Activated T-cell treated with anti-CD3 and anti-CD28 coated beads for 48 hours (primary cell): ENCODE measurements around the gene OR2L2.
"Not testable (repeated sequence)": the region's sequence is repeated elsewhere in the genome, so short reads cannot be mapped to it uniquely, and the experiment has no call there.

ENCODE experiments used
- DNase-seq: peaks from one replicate; pipeline ENCODE4 v3.0.0-alpha.2; 2020; ENCODE audit warnings: low read depth

The OR2L2 gene, protein sequence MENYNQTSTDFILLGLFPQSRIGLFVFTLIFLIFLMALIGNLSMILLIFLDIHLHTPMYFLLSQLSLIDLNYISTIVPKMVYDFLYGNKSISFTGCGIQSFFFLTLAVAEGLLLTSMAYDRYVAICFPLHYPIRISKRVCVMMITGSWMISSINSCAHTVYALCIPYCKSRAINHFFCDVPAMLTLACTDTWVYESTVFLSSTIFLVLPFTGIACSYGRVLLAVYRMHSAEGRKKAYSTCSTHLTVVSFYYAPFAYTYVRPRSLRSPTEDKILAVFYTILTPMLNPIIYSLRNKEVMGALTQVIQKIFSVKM

DNA sequence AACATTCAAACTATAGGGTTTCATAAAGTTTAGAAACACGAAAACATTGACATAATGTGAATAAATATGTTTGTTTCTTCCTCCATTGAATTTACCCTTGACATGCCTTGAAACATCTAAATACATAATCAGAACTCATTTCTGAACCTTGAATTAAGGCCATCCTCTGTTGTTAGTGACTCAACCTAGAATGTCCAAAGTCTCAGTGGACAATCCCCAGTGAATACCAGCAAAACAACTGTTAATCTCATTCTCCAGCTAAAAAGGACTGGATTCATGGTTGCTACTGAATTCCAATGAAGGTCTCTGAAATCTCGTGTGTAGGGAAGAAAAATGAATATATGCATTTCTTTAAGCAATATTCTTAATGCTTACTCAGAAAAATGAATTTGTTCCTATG, at the start of gene OR2L2:
OR2L2 (plus strand) TSS at position 301 of the 400 bp plus-strand sequence. CDS start 8,198 bp downstream, outside the sequence.
- DNase-seq, result no peak

- no peak for DNase-seq
Measured at GRCh38 chr1:247992986-247993385, 36.9 kb upstream of the OR2L2 start.

DNA sequence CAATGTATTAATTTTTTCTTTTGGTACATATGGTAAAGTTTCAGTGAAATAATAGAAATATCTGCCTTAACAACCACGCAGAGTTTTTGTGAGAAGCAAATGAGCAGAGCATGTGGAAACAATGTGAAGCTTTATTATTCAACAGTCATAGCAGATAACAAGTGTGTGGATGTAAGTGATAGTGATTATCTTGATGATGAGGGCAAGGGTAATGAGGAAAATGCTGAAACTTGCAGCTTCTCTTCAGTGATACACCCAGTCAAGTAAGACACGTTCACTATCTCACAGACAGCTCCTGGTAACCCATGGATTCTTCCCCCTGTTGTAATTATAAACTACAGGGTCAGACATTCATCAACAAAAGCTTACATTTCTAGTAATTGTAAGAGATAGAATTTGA, 31.1 kb upstream of the OR2L2 start:
- no peak for DNase-seq

GRCh38 chr1:248000169-248000568, 29.7 kb upstream of the OR2L2 start:
- DNase-seq, result no peak

DNA sequence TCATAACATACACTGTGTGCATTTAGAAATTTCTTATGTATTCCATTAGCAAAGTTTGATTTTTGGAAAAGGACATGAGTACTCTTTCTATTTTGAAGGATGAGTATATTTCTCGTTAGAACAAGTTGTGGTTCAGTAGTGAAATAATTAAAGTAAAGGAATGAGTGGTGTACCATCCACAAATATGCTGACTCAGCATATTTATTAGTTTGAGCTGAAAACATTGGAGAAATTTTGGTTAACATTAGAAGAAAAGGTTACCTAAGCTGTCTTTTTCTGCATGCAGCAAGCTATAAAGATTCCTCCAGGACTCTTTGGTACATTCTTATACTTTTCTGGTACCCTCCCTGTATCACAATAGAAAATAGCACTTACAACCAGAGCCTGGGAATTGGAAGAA, 22.1 kb upstream of the OR2L2 start:
- no peak for DNase-seq

DNA sequence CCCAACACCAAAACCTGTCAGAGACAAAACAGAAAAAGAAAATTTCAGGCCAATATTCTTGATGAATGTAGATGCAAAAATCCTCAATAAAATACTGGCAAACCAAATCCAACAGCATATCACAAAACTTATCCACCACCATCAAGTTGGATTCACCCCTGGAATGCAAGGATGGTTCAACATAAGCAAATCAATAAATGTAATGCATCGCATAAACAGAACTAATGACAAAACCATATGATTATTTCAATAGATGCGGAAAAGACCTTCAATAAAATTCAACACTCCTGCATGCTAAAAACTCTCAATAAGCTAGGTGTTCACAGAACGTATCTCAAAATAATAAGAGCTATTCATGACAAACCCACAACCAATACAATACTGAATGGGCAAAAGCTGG, 20.2 kb upstream of the OR2L2 start:
- no peak for DNase-seq

DNA sequence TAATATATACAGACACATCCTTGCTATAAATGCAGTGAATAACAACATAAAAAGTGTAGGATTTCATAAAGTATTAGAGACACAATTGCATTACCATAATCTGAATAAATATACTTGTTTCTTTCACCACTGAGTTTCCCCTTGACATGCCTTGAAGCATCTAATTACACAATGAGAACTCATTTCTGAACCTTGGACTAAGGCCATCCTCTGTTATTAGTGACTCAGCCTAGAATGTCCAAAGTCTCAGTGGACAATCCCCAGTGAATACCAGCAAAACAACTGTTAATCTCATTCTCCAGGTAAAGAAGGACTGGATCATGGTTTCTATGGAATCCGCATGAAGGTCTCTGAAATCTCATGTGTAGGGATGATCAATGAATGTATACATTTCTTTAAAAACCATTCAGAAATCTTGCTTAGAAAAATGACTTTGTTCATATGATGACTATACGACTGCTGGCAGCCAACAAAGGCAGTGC, 16.6 kb upstream of the OR2L2 start, which contains the start of gene OR2L5:
OR2L5 (plus strand) TSS at position 432 of the 482 bp plus-strand sequence. CDS start 8,288 bp downstream, outside the sequence.
- no peak for DNase-seq

DNA sequence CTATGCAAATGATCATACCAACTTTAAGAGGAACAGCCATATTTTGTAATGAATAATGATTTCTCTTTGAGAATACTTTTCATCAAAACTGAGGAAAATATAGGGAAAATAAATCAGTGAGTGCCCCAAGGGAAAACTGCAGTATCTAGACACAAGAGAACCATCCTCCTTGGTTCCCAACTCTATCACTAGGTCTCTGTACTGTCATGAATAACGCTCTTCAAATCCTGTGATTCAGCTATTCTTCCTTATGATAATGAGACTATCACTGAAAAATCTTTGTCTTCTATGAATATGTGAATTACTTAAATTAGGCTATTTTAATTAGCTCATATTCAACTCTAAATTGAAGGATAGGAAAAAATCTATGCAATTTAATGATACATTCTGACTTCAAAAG, 14.1 kb upstream of the OR2L2 start:
- no peak for DNase-seq

GRCh38 chr1:248045209-248045608, 15.3 kb downstream of the OR2L2 start:
- DNase-seq, result no peak

GRCh38 chr1:248046536-248046935, 16.7 kb downstream of the OR2L2 start, which contains the start of gene OR2L3:
TSS of gene OR2L3 (plus strand) at chr1:248046836. CDS start at chr1:248060682, 13,846 bp downstream.
- no peak for DNase-seq

GRCh38 chr1:248047008-248047407, 17.1 kb downstream of the OR2L2 start:
- no peak for DNase-seq

GRCh38 chr1:248054671-248055070, 24.8 kb downstream of the OR2L2 start:
- DNase-seq, result no peak

GRCh38 chr1:248055261-248055660, 25.4 kb downstream of the OR2L2 start:
- DNase-seq, result no peak

DNA sequence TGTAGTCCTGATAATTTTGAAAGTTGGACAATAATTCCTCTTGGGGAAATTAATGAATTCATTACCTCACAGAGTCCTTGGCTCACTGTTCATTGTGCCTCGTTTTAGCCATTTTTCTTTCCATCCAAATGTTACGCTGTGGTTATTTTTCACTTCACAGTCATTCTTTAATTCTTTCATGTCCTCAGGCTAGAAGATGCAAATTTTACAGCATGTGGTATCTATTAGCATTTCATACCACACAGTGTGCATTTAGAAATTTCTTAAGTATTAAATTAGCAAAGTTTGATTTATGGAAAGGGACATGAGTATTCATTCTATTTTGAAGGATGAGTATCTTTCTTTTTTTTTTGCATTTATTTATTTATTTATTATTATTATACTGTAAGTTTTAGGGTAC, 35.2 kb downstream of the OR2L2 start:
- no peak for DNase-seq

DNA sequence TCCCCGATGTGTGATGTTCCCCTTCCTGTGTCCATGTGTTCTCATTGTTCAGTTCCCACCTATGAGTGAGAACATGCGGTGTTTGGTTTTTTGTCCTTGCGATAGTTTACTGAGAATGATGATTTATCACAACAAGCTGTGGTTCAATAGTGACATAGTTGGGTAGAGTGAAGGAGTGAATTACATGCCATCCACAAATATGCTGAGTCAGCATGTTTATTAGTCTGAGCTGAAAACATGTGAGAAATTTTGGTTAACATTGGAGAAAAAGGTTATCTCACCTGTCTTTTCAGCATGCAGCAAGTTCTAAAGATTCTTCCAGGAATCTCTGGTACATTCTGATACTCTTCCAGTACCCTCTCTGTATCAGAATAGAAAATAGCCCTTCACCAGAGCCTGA, 35.7 kb downstream of the OR2L2 start:
- no peak for DNase-seq

- not testable (repeated sequence) for DNase-seq
Measured at GRCh38 chr1:248083864-248084263, 54.0 kb downstream of the OR2L2 start.
